Endothelial cell of umbilical vein (primary cell): ENCODE measurements around the gene SLFN12L. TPM values are rescaled to one million over a fixed set of nuclear protein-coding genes. Genes with fewer than 3 reads are reported as not detected.
A peak's percentile ranks its signal among the peaks of the same experiment; 100 is the strongest.

ENCODE experiments used
- BruUV-seq: library from RNA; stranded (reverse); fragments of 400-500 nt; replicated peaks from 2 replicates; lab custom pipeline; 2021; lab: Mats Ljungman, UMichigan
- CTCF ChIA-PET: fragments of 300-600, 350-600 bp; sonication (Branson Sonifier 250); formaldehyde crosslinking; loops from one replicate; lab custom pipeline; 2021; ENCODE audit warnings: antibody characterized with exemption, inconsistent platforms; lab: Charles Lee
- POLR2A ChIA-PET: fragments of 300-600, 350-600 bp; sonication (Branson Sonifier 250); formaldehyde crosslinking; loops from one replicate; lab custom pipeline; 2021; ENCODE audit warnings: antibody characterized with exemption, inconsistent platforms; lab: Charles Lee
- DNase-seq: peaks from one replicate; pipeline ENCODE4 v3.0.0-alpha.2; 2011; ENCODE audit warnings: low read depth, low spot score
- FAIRE-seq: peaks from 2 replicates; lab custom pipeline; 2011; peaks lifted over from hg19 to GRCh38; lab: Jason Lieb, UNC
- H2AFZ ChIP-seq: 2 replicates; pipeline ENCODE4 v1.6.0; 2012; ENCODE audit warnings: low read depth, low read length, control low read depth, inconsistent platforms
- H3K27ac ChIP-seq: 2 replicates; pipeline ENCODE4 v1.5.1; 2011; ENCODE audit warnings: low read depth, mild to moderate bottlenecking, control low read depth, low read length, moderate library complexity; ENCODE audit not compliant: insufficient read depth
- H3K27me3 ChIP-seq, 2 experiments: 2 replicates each; pipeline versions ENCODE4 v1.6.0 to v1.6.1; 2011; ENCODE audit warnings: low read length in 2 of 2, mixed read lengths in 1 of 2; ENCODE audit not compliant: control insufficient read depth in 2 of 2, insufficient read depth in 2 of 2
- H3K36me3 ChIP-seq, 2 experiments: 2 replicates in 1 of 2; 3 replicates in 1 of 2; pipeline ENCODE4 v1.5.1; 2011; ENCODE audit warnings: low read length in 2 of 2, mild to moderate bottlenecking in 1 of 2, moderate library complexity in 1 of 2; ENCODE audit not compliant: control insufficient read depth in 2 of 2, insufficient read depth in 2 of 2; ENCODE audit errors: extremely low read depth in 1 of 2
- H3K4me1 ChIP-seq: 3 replicates; pipeline ENCODE4 v1.5.1; 2011; ENCODE audit warnings: mild to moderate bottlenecking, low read length; ENCODE audit not compliant: control insufficient read depth, insufficient read depth; ENCODE audit errors: extremely low read depth
- H3K4me2 ChIP-seq: 2 replicates; pipeline ENCODE4 v1.6.1; 2011; ENCODE audit warnings: low read length, control low read depth, mixed read lengths; ENCODE audit not compliant: insufficient read depth
- H3K4me3 ChIP-seq, 3 experiments: fragments of 200-600 bp in 1 of 3; sonication (generic), shearing (Covaris generic) in 1 of 3; replicated peaks in 1 of 3; 2 replicates each; pipeline ENCODE4 v1.5.1; 2011 to 2016; ENCODE audit warnings: control low read depth in 3 of 3, low read length in 3 of 3, mild to moderate bottlenecking in 2 of 3, inconsistent platforms in 1 of 3, low read depth in 1 of 3, moderate library complexity in 1 of 3; ENCODE audit not compliant: insufficient read depth in 1 of 3
- H3K79me2 ChIP-seq: 2 replicates; pipeline ENCODE4 v1.6.0; 2012; ENCODE audit warnings: low read length, inconsistent platforms; ENCODE audit not compliant: control insufficient read depth, insufficient read depth
- H3K9ac ChIP-seq: replicated peaks from 2 replicates; pipeline ENCODE3; 2011; ENCODE audit warnings: low read length, control low read depth; ENCODE audit not compliant: insufficient read depth; ENCODE audit errors: extremely low read depth
- H3K9me1 ChIP-seq: replicated peaks from 3 replicates; pipeline ENCODE4 v1.6.0; 2011; ENCODE audit warnings: mild to moderate bottlenecking, low read length; ENCODE audit not compliant: control insufficient read depth, insufficient read depth; ENCODE audit errors: extremely low read depth
- H3K9me3 ChIP-seq: replicated peaks from 2 replicates; pipeline ENCODE4 v1.5.1; 2012; ENCODE audit warnings: low read length, inconsistent platforms; ENCODE audit not compliant: control insufficient read depth, insufficient read depth
- H4K20me1 ChIP-seq: replicated peaks from 2 replicates; pipeline ENCODE3; 2011; ENCODE audit warnings: mild to moderate bottlenecking, low read length; ENCODE audit not compliant: control insufficient read depth, insufficient read depth; ENCODE audit errors: extremely low read depth
- CTCF ChIP-seq, 2 donors: IDR thresholded peaks; 1 replicate in 1 of 2; 2 replicates in 1 of 2; pipeline ENCODE4 v1.5.1; 2011; ENCODE audit warnings: low read length in 2 of 2, mild to moderate bottlenecking in 2 of 2, moderate library complexity in 2 of 2, control low read depth in 1 of 2, inconsistent platforms in 1 of 2, low read depth in 1 of 2; ENCODE audit not compliant: insufficient read depth in 1 of 2; ENCODE audit errors: extremely low read depth in 1 of 2
- EZH2 ChIP-seq: IDR thresholded peaks from 2 replicates; pipeline ENCODE4 v1.6.1; 2012; ENCODE audit warnings: borderline replicate concordance, low read depth, mild to moderate bottlenecking, moderate library complexity, low read length, inconsistent platforms; ENCODE audit not compliant: severe bottlenecking
- FOS ChIP-seq: IDR thresholded peaks from 2 replicates; pipeline ENCODE4 v1.6.1; 2011; ENCODE audit warnings: mild to moderate bottlenecking, low read length, moderate library complexity, borderline replicate concordance; ENCODE audit not compliant: insufficient read depth
- GATA2 ChIP-seq: IDR thresholded peaks from 2 replicates; pipeline ENCODE4 v1.7.0; 2011; ENCODE audit warnings: low read depth, mild to moderate bottlenecking, moderate library complexity, mixed read lengths, low read length; ENCODE audit not compliant: insufficient read length, insufficient read depth
- JUN ChIP-seq: IDR thresholded peaks from 2 replicates; pipeline ENCODE4 v1.6.1; 2011; ENCODE audit warnings: borderline replicate concordance, low read depth; ENCODE audit not compliant: insufficient read length, insufficient read depth
- MAX ChIP-seq: IDR thresholded peaks from 2 replicates; pipeline ENCODE4 v1.6.1; 2011; ENCODE audit not compliant: insufficient read depth, insufficient read length
- MYC ChIP-seq: IDR thresholded peaks from one replicate; pipeline ENCODE4 v1.6.1; 2011; ENCODE audit warnings: mild to moderate bottlenecking, low read depth, low read length
- POLR2A ChIP-seq: IDR thresholded peaks from 2 replicates; pipeline ENCODE4 v1.6.1; 2012; ENCODE audit warnings: low read depth, mild to moderate bottlenecking, control low read depth, low read length
- POLR2AphosphoS5 ChIP-seq: IDR thresholded peaks from 2 replicates; pipeline ENCODE4 v1.6.1; 2012; ENCODE audit warnings: low read depth, mild to moderate bottlenecking, control low read depth, low read length, moderate library complexity; ENCODE audit not compliant: insufficient read depth
- dilution Hi-C: fragments of 300-500 bp; cut with MboI; formaldehyde crosslinking; loops from one replicate; pipeline ENCODE4 v1.15.0; 2019; ENCODE audit warnings: low sequenced_read_pairs; ENCODE audit not compliant: extremely low pct_ligation_motif_present
- intact Hi-C: fragments of 100-400 bp; cut with micrococcal nuclease; formaldehyde crosslinking; loops from one replicate; pipeline ENCODE4 v1.10.0; 2022
- polyA plus RNA-seq, 4 experiments: library from polyadenylated mRNA; depleted of rRNA in 3 of 4; stranded (reverse) in 3 of 4; unstranded in 1 of 4; fragments of >200 nt; gene quantifications; 2 replicates each; pipeline versions ENCODE4 v1.2.1 to v1.2.3, GENCODE V29; 2011 to 2012; ENCODE audit warnings: missing spikeins in 1 of 4
- total RNA-seq: library from RNA; stranded (reverse); gene quantifications from 2 replicates; pipeline ENCODE4 v1.2.3, GENCODE V29; 2021

The SLFN12L gene
- total and polyA plus RNA-seq, 2 donors (not counting 3 experiments of a cell fraction or from before 2014, with no cell fraction given) = not detected

GRCh38 chr17:35432176-35433074 lies 105.1 kb downstream of the SLFN12L start, which contains the start of gene SLFN12:
Gene SLFN12 (minus strand): TSS chr17:35432500. CDS start chr17:35423028, 9,472 bp downstream.
- POLR2A ChIA-PET = interaction anchor here (0.6 to 2.3 kb wide), 2 partner anchors 59 to 123 kb away, joined by 6 to 12 read pairs; partner anchors contain the start of gene SLFN11
- peak; percentile 100 for FAIRE-seq

More at GRCh38 chr17:35432176-35433074, 105.1 kb downstream of the SLFN12L start, which contains the start of gene SLFN12:
- BruUV-seq = TSS peak; percentile 96
- Histone ChIP-seq H3K4me2 (peak within 1 kb of the TSS; percentile 79), H3K27me3 (no peaks in the 10 kb centered on the region), H3K36me3 (peaks cover 0 to 3% of the 10 kb centered on the region in 2 experiments), H3K9ac (peak within 1 kb of the TSS; percentile 95), H3K9me3 (no peaks in the 10 kb centered on the region), H3K9me1 (no peaks in the 10 kb centered on the region), H3K4me1 (peaks cover 23% of the 10 kb centered on the region), H2AFZ (peak within 1 kb of the TSS; percentile 19), H4K20me1 (peaks cover 3% of the 10 kb centered on the region), H3K27ac (peak within 1 kb of the TSS; percentile 96), H3K4me3 (peak within 1 kb of the TSS; percentile 55 to 92 (median 82)), H3K79me2 (peaks cover 43% of the 10 kb centered on the region)
- peak; percentile 96 for DNase-seq
- CTCF ChIA-PET = interaction anchor here (1.3 to 2.2 kb wide), 3 partner anchors 16 to 107 kb away, joined by 3 to 11 read pairs (median 5); partner anchors contain the start of gene SLFN13
- no peak for TF ChIP-seq GATA2
- no peak for TF ChIP-seq MYC
- TF ChIP-seq EZH2 = no peak
- no peak for TF ChIP-seq JUN
- no peak for TF ChIP-seq MAX
- no peak for TF ChIP-seq CTCF (IDR thresholded peaks at IDR 0.05; ENCODE audit: extremely low read depth in 1 of 2, insufficient read depth in 1 of 2, low read depth in 1 of 2, low read length in 2 of 2)
- peak; percentile 92 for TF ChIP-seq POLR2A
- peak; percentile 57 for TF ChIP-seq POLR2AphosphoS5
- no peak for TF ChIP-seq FOS
- intact Hi-C loops (loop anchor here (1.0 to 10.0 kb wide), 13 partner anchors 16 to 1180 kb away; partner anchors contain the start of genes AP2B1, SLFN11, SLFN13 and SLFN5), dilution Hi-C loops (no loop called here)
